H1 (cell line): ENCODE data around the gene PPFIBP2. TPM values are rescaled to one million over a fixed set of nuclear protein-coding genes. Genes with fewer than 3 reads are reported as not detected.

ENCODE experiments used
- EP300 ChIP-seq, 2 experiments: IDR thresholded peaks; 1 replicate in 1 of 2; 2 replicates in 1 of 2; pipeline ENCODE4 v1.6.1; 2011 to 2012; ENCODE audit warnings: low read depth in 2 of 2, low read length in 2 of 2, mild to moderate bottlenecking in 2 of 2, borderline replicate concordance in 1 of 2, inconsistent platforms in 1 of 2, moderate library complexity in 1 of 2
- JUN ChIP-seq: IDR thresholded peaks from 2 replicates; pipeline ENCODE4 v1.6.1; 2011; ENCODE audit warnings: low read depth, mild to moderate bottlenecking, improper control_type of control experiment, low read length
- MAFK ChIP-seq: IDR thresholded peaks from 2 replicates; pipeline ENCODE4 v1.6.1; 2012; ENCODE audit warnings: low read depth, mild to moderate bottlenecking, improper control_type of control experiment, low read length
- SIX5 ChIP-seq: IDR thresholded peaks from 2 replicates; pipeline ENCODE4 v1.6.1; 2011; ENCODE audit warnings: mild to moderate bottlenecking, low read depth, low read length
- SRF ChIP-seq: IDR thresholded peaks from 2 replicates; pipeline ENCODE4 v1.6.1; 2011; ENCODE audit warnings: mild to moderate bottlenecking, low read depth, low read length, moderate library complexity
- polyA plus RNA-seq, 7 experiments: library from polyadenylated mRNA; depleted of rRNA in 3 of 7; stranded (reverse) in 5 of 7; unstranded in 2 of 7; fragments of >200 nt in 5 of 7; fragments of 200-250 nt in 2 of 7; gene quantifications; 1 replicate in 5 of 7; 2 replicates in 1 of 7; 4 replicates in 1 of 7; pipeline versions ENCODE4 v1.2.1 to v1.2.3, GENCODE V29; 2011 to 2013; ENCODE audit warnings: missing spikeins in 2 of 7, mixed read lengths in 2 of 7
- total RNA-seq: library from RNA; stranded (reverse); fragmentation: NEBNext Ultra II Directional; extraction: Animal tissue kit (Norgen Biotek cat#: 25700); gene quantifications from 2 replicates; pipeline ENCODE4 v1.2.1, GENCODE V29; 2021
- TF ChIP-seq, protein P1 (sequence below): fragments of 300-600 bp; sonication (generic); IDR thresholded peaks from 2 replicates; pipeline ENCODE4 v1.7.1; 2012; ENCODE audit warnings: low read length, moderate library complexity, mild to moderate bottlenecking, inconsistent platforms; ENCODE audit not compliant: insufficient replicate concordance

PPFIBP2 gene
- total and polyA plus RNA-seq, 2 of the 8 experiments (the other 6 are each of a cell fraction or from before 2014, with no cell fraction given), result 5.5 to 9.8 TPM

DNA sequence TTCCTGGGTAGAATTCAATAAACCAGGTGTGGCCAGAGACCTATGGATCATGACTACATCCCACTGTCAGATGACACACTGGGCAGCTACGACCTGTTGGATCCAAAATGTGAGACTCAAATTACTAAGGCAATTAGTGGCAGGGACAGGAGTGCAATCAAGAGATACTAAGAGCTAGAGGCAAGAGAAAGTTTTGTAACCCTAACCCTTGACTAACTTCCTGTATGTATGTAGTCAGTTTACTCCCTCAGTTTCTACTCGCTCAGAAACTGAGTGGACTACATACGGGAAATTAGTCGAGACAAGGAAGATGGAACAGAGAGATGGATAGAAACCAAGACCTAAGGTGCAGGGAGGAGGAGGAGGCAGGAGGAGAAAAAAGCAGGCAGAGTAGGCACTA lies 156.8 kb downstream of the PPFIBP2 start (continued):
- TF ChIP-seq, protein P1, sequence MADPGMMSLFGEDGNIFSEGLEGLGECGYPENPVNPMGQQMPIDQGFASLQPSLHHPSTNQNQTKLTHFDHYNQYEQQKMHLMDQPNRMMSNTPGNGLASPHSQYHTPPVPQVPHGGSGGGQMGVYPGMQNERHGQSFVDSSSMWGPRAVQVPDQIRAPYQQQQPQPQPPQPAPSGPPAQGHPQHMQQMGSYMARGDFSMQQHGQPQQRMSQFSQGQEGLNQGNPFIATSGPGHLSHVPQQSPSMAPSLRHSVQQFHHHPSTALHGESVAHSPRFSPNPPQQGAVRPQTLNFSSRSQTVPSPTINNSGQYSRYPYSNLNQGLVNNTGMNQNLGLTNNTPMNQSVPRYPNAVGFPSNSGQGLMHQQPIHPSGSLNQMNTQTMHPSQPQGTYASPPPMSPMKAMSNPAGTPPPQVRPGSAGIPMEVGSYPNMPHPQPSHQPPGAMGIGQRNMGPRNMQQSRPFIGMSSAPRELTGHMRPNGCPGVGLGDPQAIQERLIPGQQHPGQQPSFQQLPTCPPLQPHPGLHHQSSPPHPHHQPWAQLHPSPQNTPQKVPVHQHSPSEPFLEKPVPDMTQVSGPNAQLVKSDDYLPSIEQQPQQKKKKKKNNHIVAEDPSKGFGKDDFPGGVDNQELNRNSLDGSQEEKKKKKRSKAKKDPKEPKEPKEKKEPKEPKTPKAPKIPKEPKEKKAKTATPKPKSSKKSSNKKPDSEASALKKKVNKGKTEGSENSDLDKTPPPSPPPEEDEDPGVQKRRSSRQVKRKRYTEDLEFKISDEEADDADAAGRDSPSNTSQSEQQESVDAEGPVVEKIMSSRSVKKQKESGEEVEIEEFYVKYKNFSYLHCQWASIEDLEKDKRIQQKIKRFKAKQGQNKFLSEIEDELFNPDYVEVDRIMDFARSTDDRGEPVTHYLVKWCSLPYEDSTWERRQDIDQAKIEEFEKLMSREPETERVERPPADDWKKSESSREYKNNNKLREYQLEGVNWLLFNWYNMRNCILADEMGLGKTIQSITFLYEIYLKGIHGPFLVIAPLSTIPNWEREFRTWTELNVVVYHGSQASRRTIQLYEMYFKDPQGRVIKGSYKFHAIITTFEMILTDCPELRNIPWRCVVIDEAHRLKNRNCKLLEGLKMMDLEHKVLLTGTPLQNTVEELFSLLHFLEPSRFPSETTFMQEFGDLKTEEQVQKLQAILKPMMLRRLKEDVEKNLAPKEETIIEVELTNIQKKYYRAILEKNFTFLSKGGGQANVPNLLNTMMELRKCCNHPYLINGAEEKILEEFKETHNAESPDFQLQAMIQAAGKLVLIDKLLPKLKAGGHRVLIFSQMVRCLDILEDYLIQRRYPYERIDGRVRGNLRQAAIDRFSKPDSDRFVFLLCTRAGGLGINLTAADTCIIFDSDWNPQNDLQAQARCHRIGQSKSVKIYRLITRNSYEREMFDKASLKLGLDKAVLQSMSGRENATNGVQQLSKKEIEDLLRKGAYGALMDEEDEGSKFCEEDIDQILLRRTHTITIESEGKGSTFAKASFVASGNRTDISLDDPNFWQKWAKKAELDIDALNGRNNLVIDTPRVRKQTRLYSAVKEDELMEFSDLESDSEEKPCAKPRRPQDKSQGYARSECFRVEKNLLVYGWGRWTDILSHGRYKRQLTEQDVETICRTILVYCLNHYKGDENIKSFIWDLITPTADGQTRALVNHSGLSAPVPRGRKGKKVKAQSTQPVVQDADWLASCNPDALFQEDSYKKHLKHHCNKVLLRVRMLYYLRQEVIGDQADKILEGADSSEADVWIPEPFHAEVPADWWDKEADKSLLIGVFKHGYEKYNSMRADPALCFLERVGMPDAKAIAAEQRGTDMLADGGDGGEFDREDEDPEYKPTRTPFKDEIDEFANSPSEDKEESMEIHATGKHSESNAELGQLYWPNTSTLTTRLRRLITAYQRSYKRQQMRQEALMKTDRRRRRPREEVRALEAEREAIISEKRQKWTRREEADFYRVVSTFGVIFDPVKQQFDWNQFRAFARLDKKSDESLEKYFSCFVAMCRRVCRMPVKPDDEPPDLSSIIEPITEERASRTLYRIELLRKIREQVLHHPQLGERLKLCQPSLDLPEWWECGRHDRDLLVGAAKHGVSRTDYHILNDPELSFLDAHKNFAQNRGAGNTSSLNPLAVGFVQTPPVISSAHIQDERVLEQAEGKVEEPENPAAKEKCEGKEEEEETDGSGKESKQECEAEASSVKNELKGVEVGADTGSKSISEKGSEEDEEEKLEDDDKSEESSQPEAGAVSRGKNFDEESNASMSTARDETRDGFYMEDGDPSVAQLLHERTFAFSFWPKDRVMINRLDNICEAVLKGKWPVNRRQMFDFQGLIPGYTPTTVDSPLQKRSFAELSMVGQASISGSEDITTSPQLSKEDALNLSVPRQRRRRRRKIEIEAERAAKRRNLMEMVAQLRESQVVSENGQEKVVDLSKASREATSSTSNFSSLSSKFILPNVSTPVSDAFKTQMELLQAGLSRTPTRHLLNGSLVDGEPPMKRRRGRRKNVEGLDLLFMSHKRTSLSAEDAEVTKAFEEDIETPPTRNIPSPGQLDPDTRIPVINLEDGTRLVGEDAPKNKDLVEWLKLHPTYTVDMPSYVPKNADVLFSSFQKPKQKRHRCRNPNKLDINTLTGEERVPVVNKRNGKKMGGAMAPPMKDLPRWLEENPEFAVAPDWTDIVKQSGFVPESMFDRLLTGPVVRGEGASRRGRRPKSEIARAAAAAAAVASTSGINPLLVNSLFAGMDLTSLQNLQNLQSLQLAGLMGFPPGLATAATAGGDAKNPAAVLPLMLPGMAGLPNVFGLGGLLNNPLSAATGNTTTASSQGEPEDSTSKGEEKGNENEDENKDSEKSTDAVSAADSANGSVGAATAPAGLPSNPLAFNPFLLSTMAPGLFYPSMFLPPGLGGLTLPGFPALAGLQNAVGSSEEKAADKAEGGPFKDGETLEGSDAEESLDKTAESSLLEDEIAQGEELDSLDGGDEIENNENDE, result no peak
- TF ChIP-seq SRF, result no peak
- TF ChIP-seq EP300 (IDR thresholded peaks at IDR 0.05; ENCODE audit: borderline replicate concordance in 1 of 2, low read depth in 2 of 2, low read length in 2 of 2), result no peak
- no peak for TF ChIP-seq JUN
- no peak for TF ChIP-seq SIX5
- TF ChIP-seq MAFK, result no peak
